ENCODE measurements around the gene ZDHHC14.

GRCh38 chr6:157634546-157634945 lies 253.6 kb downstream of the ZDHHC14 start:
- TF ChIP-seq EZH2 (IDR thresholded peaks at IDR 0.05; ENCODE audit: borderline replicate concordance, low read length) (no peak), CTCF (conservative IDR thresholded peaks at IDR 0.05 in 1 of 2, IDR thresholded peaks at IDR 0.05 in 1 of 2; ENCODE audit: extremely low read depth in 1 of 2, insufficient read depth in 1 of 2, low read depth in 1 of 2, low read length in 2 of 2) (no peak)
